Measurements from ENCODE around the gene DNM1.

GRCh38 chr9:128164307-128164885 is 38.8 kb upstream of the DNM1 start:
- TF ChIP-seq NFIC (IDR thresholded peaks at IDR 0.05), result no peak
- TF ChIP-seq EP300 (IDR thresholded peaks at IDR 0.05; ENCODE audit: borderline replicate concordance), result no peak
- no peak for TF ChIP-seq TCF12 (IDR thresholded peaks at IDR 0.05; ENCODE audit: low read depth)
- TF ChIP-seq MAX (IDR thresholded peaks at IDR 0.05), result no peak
- TF ChIP-seq CREB1 (IDR thresholded peaks at IDR 0.05; ENCODE audit: low read depth), result no peak
- TF ChIP-seq CEBPB (IDR thresholded peaks at IDR 0.05), result no peak
- no peak for TF ChIP-seq RAD21 (IDR thresholded peaks at IDR 0.05; ENCODE audit: low read depth)
- TF ChIP-seq REST (IDR thresholded peaks at IDR 0.05; ENCODE audit: low read depth), result no peak
- TF ChIP-seq TAF1 (IDR thresholded peaks at IDR 0.05; ENCODE audit: low read depth), result no peak
